ENCODE measurements around the gene SCUBE3. TPM values are rescaled to one million over a fixed set of nuclear protein-coding genes. Genes with fewer than 3 reads are reported as not detected.

The SCUBE3 gene
- total and polyA plus RNA-seq, 2 donors (not counting 1 experiment from before 2014, with no cell fraction given): not detected

- H3K27ac Mint-ChIP-seq: no peak overlapping the region
These were observed 30.8 kb downstream of the SCUBE3 start for GRCh38 chr6:35244551-35244950.

More at GRCh38 chr6:35244551-35244950, 30.8 kb downstream of the SCUBE3 start:
- ATAC-seq (ENCODE audit: low read depth) (no peak), DNase-seq (no peak)
- Histone ChIP-seq H4K20me1 (ENCODE audit: control insufficient read depth, insufficient read depth, low read length, poor library complexity, severe bottlenecking) (no peaks in the 10 kb centered on the region), H3K27ac (ENCODE audit: low read length in 2 of 2) (no peak overlapping the region), H3K9ac (ENCODE audit: low read length) (no peak overlapping the region), H3K79me2 (ENCODE audit: control insufficient read depth, insufficient read depth, low read length) (peaks cover 5% of the 10 kb centered on the region), H2AFZ (ENCODE audit: insufficient read depth, low read depth, low read length, poor library complexity, severe bottlenecking) (no peak overlapping the region), H3K4me3 (ENCODE audit: control extremely low read depth in 1 of 5, extremely low read depth in 1 of 5, insufficient read depth in 1 of 5, low read depth in 2 of 5, low read length in 4 of 5) (no peak overlapping the region), H3K4me1 (ENCODE audit: control insufficient read depth in 2 of 2, insufficient read depth in 2 of 2, low read length in 2 of 2) (no peaks in the 10 kb centered on the region), H3K4me2 (replicated peaks; ENCODE audit: low read depth, low read length, poor library complexity, severe bottlenecking) (no peak overlapping the region), H3K9me3 (ENCODE audit: control extremely low read depth in 1 of 3, control insufficient read depth in 2 of 3, insufficient read depth in 1 of 3, low read length in 2 of 3) (no peaks in the 10 kb centered on the region), H3K36me3 (replicated peaks in 1 of 2; ENCODE audit: control extremely low read depth in 1 of 2, control insufficient read depth in 1 of 2, extremely low read depth in 1 of 2, insufficient read depth in 2 of 2, low read length in 1 of 2) (peaks cover 0 to 8% of the 10 kb centered on the region in 2 experiments), H3K27me3 (replicated peaks in 1 of 4; ENCODE audit: control extremely low read depth in 1 of 4, control insufficient read depth in 3 of 4, insufficient read depth in 4 of 4, low read length in 3 of 4) (no peaks in the 10 kb centered on the region)
- Mint-ChIP-seq H3K27me3 (no peaks in the 10 kb centered on the region), H3K4me1 (peaks cover 3% of the 10 kb centered on the region), H3K4me3 (no peak overlapping the region), H3K9me3 (ENCODE audit: insufficient read depth) (no peaks in the 10 kb centered on the region)
- ChIA-PET POLR2A (no interaction called here), CTCF (interaction anchor here (1.4 to 2.1 kb wide), 2 partner anchors 14 to 40 kb away, joined by 4 read pairs; no protein-coding TSS in a partner anchor)
- TF ChIP-seq EZH2 (IDR thresholded peaks at IDR 0.05; ENCODE audit: borderline replicate concordance, insufficient read depth, low read depth, low read length, poor library complexity, severe bottlenecking): no peak
- no peak for TF ChIP-seq CTCF (IDR thresholded peaks at IDR 0.05)
- 93% methylated on average over 5 of the region's 7 CpGs for WGBS (ENCODE audit: insufficient coverage)
- intact Hi-C loops (cut with micrococcal nuclease): no loop called here

Data from B cell (primary cell).